LNCaP clone FGC (cell line): ENCODE results near the gene CYTH1.

Source experiments
- DNase-seq: peaks from one replicate; pipeline ENCODE4 v3.0.0-alpha.2; 2011; ENCODE audit warnings: low read depth
- H3K4me3 ChIP-seq: 2 replicates; pipeline ENCODE4 v1.5.1; 2011; ENCODE audit warnings: mild to moderate bottlenecking, low read depth, low read length, control low read depth
- CTCF ChIP-seq: IDR thresholded peaks from 2 replicates; pipeline ENCODE4 v1.5.1; 2012; ENCODE audit warnings: mild to moderate bottlenecking; ENCODE audit not compliant: control insufficient read depth, insufficient read depth; ENCODE audit errors: extremely low read depth

CYTH1 gene

GRCh38 chr17:78805301-78805700 lies 23.2 kb upstream of the CYTH1 start:
- H3K4me3 ChIP-seq = no peak overlapping the region
- no peak for DNase-seq
- no peak for TF ChIP-seq CTCF

GRCh38 chr17:78804777-78805176 lies 22.7 kb upstream of the CYTH1 start:
- DNase-seq = no peak
- no peak overlapping the region for H3K4me3 ChIP-seq
- TF ChIP-seq CTCF = no peak

- no peak for DNase-seq
- no peak overlapping the region for H3K4me3 ChIP-seq
- TF ChIP-seq CTCF = no peak
These were observed 21.2 kb upstream of the CYTH1 start for GRCh38 chr17:78803186-78803845.

- no peak for TF ChIP-seq CTCF
- H3K4me3 ChIP-seq = no peak overlapping the region
- DNase-seq = no peak
These were observed 20.4 kb upstream of the CYTH1 start for GRCh38 chr17:78802459-78802858.

- H3K4me3 ChIP-seq = no peak overlapping the region
- no peak for TF ChIP-seq CTCF
- no peak for DNase-seq
These were observed 19.9 kb upstream of the CYTH1 start for GRCh38 chr17:78802008-78802407.

GRCh38 chr17:78800132-78800931 lies 18.3 kb upstream of the CYTH1 start:
- DNase-seq = no peak
- no peak for TF ChIP-seq CTCF

More at GRCh38 chr17:78800132-78800931, 18.3 kb upstream of the CYTH1 start:
- H3K4me3 ChIP-seq = no peak overlapping the region
